Fibroblast of lung (primary cell): ENCODE data around the gene NR2C2. TPM values are rescaled to one million over a fixed set of nuclear protein-coding genes. Genes with fewer than 3 reads are reported as not detected.
A peak's percentile ranks its signal among the peaks of the same experiment; 100 is the strongest.

ENCODE experiments used
- DNase-seq, 2 donors: peaks; one replicate each; pipeline versions ENCODE4 v3.0.0 to v3.0.0-alpha.2; 2010; ENCODE audit warnings: low read depth in 2 of 2
- H2AFZ ChIP-seq: 2 replicates; pipeline ENCODE4 v1.5.1; 2012; ENCODE audit warnings: low read length, control low read depth, inconsistent platforms
- H3K27ac ChIP-seq: 2 replicates; pipeline ENCODE4 v1.5.1; 2011; ENCODE audit warnings: low read length, control low read depth; ENCODE audit not compliant: insufficient read depth
- H3K27me3 ChIP-seq: 2 replicates; pipeline ENCODE4 v1.5.1; 2011; ENCODE audit warnings: mild to moderate bottlenecking, low read length; ENCODE audit not compliant: control insufficient read depth, insufficient read depth
- H3K36me3 ChIP-seq: 2 replicates; pipeline ENCODE4 v1.5.1; 2011; ENCODE audit warnings: low read length; ENCODE audit not compliant: control insufficient read depth, insufficient read depth
- H3K4me1 ChIP-seq: 2 replicates; pipeline ENCODE4 v1.5.1; 2011; ENCODE audit warnings: low read length; ENCODE audit not compliant: control insufficient read depth, insufficient read depth; ENCODE audit errors: extremely low read depth
- H3K4me2 ChIP-seq: 2 replicates; pipeline ENCODE4 v1.5.1; 2011; ENCODE audit warnings: low read length, control low read depth; ENCODE audit not compliant: insufficient read depth; ENCODE audit errors: extremely low read depth
- H3K4me3 ChIP-seq, 4 experiments: fragments of 200-600 bp in 1 of 4; sonication (generic) in 1 of 4; replicated peaks in 1 of 4; 2 replicates each; pipeline ENCODE4 v1.5.1; 2011 to 2016; ENCODE audit warnings: low read length in 4 of 4, low read depth in 3 of 4, mild to moderate bottlenecking in 3 of 4, control low read depth in 2 of 4, inconsistent platforms in 1 of 4, mixed read lengths in 1 of 4; ENCODE audit not compliant: insufficient read depth in 1 of 4; ENCODE audit errors: control extremely low read depth in 1 of 4
- H3K79me2 ChIP-seq: 2 replicates; pipeline ENCODE4 v1.5.1; 2012; ENCODE audit warnings: mild to moderate bottlenecking, low read length, inconsistent platforms; ENCODE audit not compliant: control insufficient read depth, insufficient read depth
- H3K9ac ChIP-seq: 2 replicates; pipeline ENCODE4 v1.5.1; 2011; ENCODE audit warnings: mild to moderate bottlenecking, low read length, control low read depth; ENCODE audit not compliant: insufficient read depth
- H3K9me3 ChIP-seq: 2 replicates; pipeline ENCODE4 v1.5.1; 2012; ENCODE audit warnings: low read depth, low read length; ENCODE audit not compliant: control insufficient read depth, insufficient read depth
- H4K20me1 ChIP-seq: 2 replicates; pipeline ENCODE4 v1.5.1; 2011; ENCODE audit warnings: low read length; ENCODE audit not compliant: control insufficient read depth, insufficient read depth; ENCODE audit errors: extremely low read depth
- CTCF ChIP-seq, 2 donors: IDR thresholded peaks in 1 of 2; conservative IDR thresholded peaks in 1 of 2; 1 replicate in 1 of 2; 2 replicates in 1 of 2; pipeline ENCODE4 v1.5.1; 2011 to 2012; ENCODE audit warnings: low read length in 2 of 2, control low read depth in 1 of 2, inconsistent platforms in 1 of 2, low read depth in 1 of 2, mild to moderate bottlenecking in 1 of 2
- EZH2 ChIP-seq: IDR thresholded peaks from 2 replicates; pipeline ENCODE4 v1.5.1; 2012; ENCODE audit warnings: low read length, control low read depth, mild to moderate bottlenecking; ENCODE audit errors: missing control alignments
- polyA plus RNA-seq, 2 donors: library from polyadenylated mRNA; depleted of rRNA in 1 of 2; stranded (reverse) in 1 of 2; unstranded in 1 of 2; fragments of >200 nt; gene quantifications; 2 replicates each; pipeline ENCODE4 v1.2.1, GENCODE V29; 2011 to 2012; ENCODE audit warnings: missing spikeins in 1 of 2
- total RNA-seq: library from RNA; depleted of rRNA; stranded (reverse); fragments of >200 nt; gene quantifications from 2 replicates; pipeline ENCODE4 v1.2.1, GENCODE V29; 2014

The NR2C2 gene
- total and polyA plus RNA-seq, 2 donors (not counting 1 experiment from before 2014, with no cell fraction given), result 15.0 to 27.9 TPM

GRCh38 chr3:15007681-15008141 lies 60.3 kb downstream of the NR2C2 start:
- TF ChIP-seq EZH2 (no peak), CTCF (conservative IDR thresholded peaks at IDR 0.05 in 1 of 2, IDR thresholded peaks at IDR 0.05 in 1 of 2; ENCODE audit: low read depth in 1 of 2, low read length in 2 of 2) (no peak)

GRCh38 chr3:15009167-15009566 lies 61.8 kb downstream of the NR2C2 start:
- Histone ChIP-seq H3K4me3 (no peak overlapping the region), H3K9me3 (no peaks in the 10 kb centered on the region), H3K4me2 (no peak overlapping the region), H3K9ac (no peak overlapping the region), H3K79me2 (no peaks in the 10 kb centered on the region), H3K27ac (no peak overlapping the region), H3K27me3 (no peaks in the 10 kb centered on the region), H3K4me1 (no peaks in the 10 kb centered on the region), H3K36me3 (no peaks in the 10 kb centered on the region), H4K20me1 (no peaks in the 10 kb centered on the region), H2AFZ (no peak overlapping the region)
- TF ChIP-seq EZH2 (no peak), CTCF (conservative IDR thresholded peaks at IDR 0.05 in 1 of 2, IDR thresholded peaks at IDR 0.05 in 1 of 2; ENCODE audit: low read depth in 1 of 2, low read length in 2 of 2) (no peak)
- no peak for DNase-seq

More at GRCh38 chr3:15007681-15008141, 60.3 kb downstream of the NR2C2 start:
- Histone ChIP-seq H3K9ac (no peak overlapping the region), H3K79me2 (peaks cover 2% of the 10 kb centered on the region), H3K9me3 (no peaks in the 10 kb centered on the region), H3K4me1 (no peaks in the 10 kb centered on the region), H3K36me3 (no peaks in the 10 kb centered on the region), H3K27me3 (no peaks in the 10 kb centered on the region), H4K20me1 (no peaks in the 10 kb centered on the region), H3K27ac (no peak overlapping the region), H2AFZ (no peak overlapping the region), H3K4me3 (no peak overlapping the region), H3K4me2 (no peak overlapping the region)
- DNase-seq, result peak; percentile 88 to 92

GRCh38 chr3:15010664-15011063 lies 63.3 kb downstream of the NR2C2 start:
- Histone ChIP-seq H3K4me3 (no peak overlapping the region), H3K4me1 (no peaks in the 10 kb centered on the region), H3K36me3 (no peaks in the 10 kb centered on the region), H3K79me2 (no peaks in the 10 kb centered on the region), H3K9me3 (no peaks in the 10 kb centered on the region), H3K9ac (no peak overlapping the region), H3K27me3 (no peaks in the 10 kb centered on the region), H2AFZ (no peak overlapping the region), H3K4me2 (no peak overlapping the region), H4K20me1 (no peaks in the 10 kb centered on the region), H3K27ac (no peak overlapping the region)
- TF ChIP-seq CTCF (conservative IDR thresholded peaks at IDR 0.05 in 1 of 2, IDR thresholded peaks at IDR 0.05 in 1 of 2; ENCODE audit: low read depth in 1 of 2, low read length in 2 of 2) (no peak), EZH2 (no peak)
- DNase-seq, result peak in 1 of 2 donors; percentile 34
